Calu3 (cell line): ENCODE results near the gene XPA. TPM values are rescaled to one million over a fixed set of nuclear protein-coding genes. Genes with fewer than 3 reads are reported as not detected.
"Not testable (repeated sequence)": the region's sequence is repeated elsewhere in the genome, so short reads cannot be mapped to it uniquely, and the experiment has no call there.

Experiments used
- BruUV-seq: library from RNA; stranded (reverse); fragments of 400-500 nt; replicated peaks from 2 replicates; lab custom pipeline; 2021; lab: Mats Ljungman, UMichigan
- CTCF ChIA-PET: fragments of 300-600 bp; sonication (Branson Sonifier 250); formaldehyde crosslinking; loops from one replicate; lab custom pipeline; 2022; ENCODE audit warnings: antibody characterized with exemption; lab: Charles Lee
- DNase-seq: peaks from one replicate; pipeline ENCODE4 v3.0.0; 2022
- H3K27ac Mint-ChIP-seq: one replicate; pipeline ENCODE4 v1.8.0; 2022; ENCODE audit warnings: mixed read lengths; ENCODE audit not compliant: unreplicated experiment
- H3K27me3 Mint-ChIP-seq: one replicate; pipeline ENCODE4 v1.8.0; 2022; ENCODE audit warnings: mixed read lengths; ENCODE audit not compliant: unreplicated experiment
- H3K36me3 Mint-ChIP-seq: one replicate; pipeline ENCODE4 v1.8.0; 2022; ENCODE audit warnings: mild to moderate bottlenecking, moderate library complexity, mixed read lengths; ENCODE audit not compliant: insufficient read depth, unreplicated experiment
- H3K4me1 Mint-ChIP-seq: one replicate; pipeline ENCODE4 v1.8.0; 2022; ENCODE audit warnings: mild to moderate bottlenecking, low read depth, mixed read lengths; ENCODE audit not compliant: unreplicated experiment
- H3K4me3 Mint-ChIP-seq: one replicate; pipeline ENCODE4 v1.8.0; 2022; ENCODE audit warnings: mild to moderate bottlenecking, low read depth, moderate library complexity, mixed read lengths; ENCODE audit not compliant: unreplicated experiment
- H3K9me3 Mint-ChIP-seq: one replicate; pipeline ENCODE4 v1.8.0; 2022; ENCODE audit warnings: low read depth, mixed read lengths; ENCODE audit not compliant: unreplicated experiment
- CTCF ChIP-seq: fragments of 200-600 bp; IDR thresholded peaks from one replicate; pipeline ENCODE4 v1.8.0; 2022; ENCODE audit warnings: antibody characterized with exemption; ENCODE audit not compliant: unreplicated experiment
- intact Hi-C: fragments of 100-400 bp; cut with micrococcal nuclease; formaldehyde crosslinking; loops from one replicate; pipeline ENCODE4 v1.10.0; 2022; ENCODE audit not compliant: unreplicated experiment
- total RNA-seq: library from RNA; stranded (reverse); gene quantifications from 2 replicates; pipeline ENCODE4 v1.2.3, GENCODE V29; 2022

The XPA gene
- total RNA-seq, 1 experiment from 2014 or later: 5.4 TPM

- H3K27me3 Mint-ChIP-seq: no peaks in the 10 kb centered on the region
- no peaks in the 10 kb centered on the region for H3K9me3 Mint-ChIP-seq
- intact Hi-C loops: no loop called here
- peaks cover 50% of the 10 kb centered on the region for H3K4me1 Mint-ChIP-seq
- H3K27ac Mint-ChIP-seq: peak overlapping the region; percentile 91
- no peak for TF ChIP-seq CTCF
- BruUV-seq: no TSS peak
- DNase-seq: peak; percentile 40
- peak overlapping the region; percentile 47 for H3K4me3 Mint-ChIP-seq
- CTCF ChIA-PET: no interaction called here
- peaks cover 4% of the 10 kb centered on the region for H3K36me3 Mint-ChIP-seq
Measured at GRCh38 chr9:97703437-97704344, 6.6 kb upstream of the XPA start.

- H3K27me3 Mint-ChIP-seq, H3K4me3 Mint-ChIP-seq, DNase-seq, BruUV-seq, CTCF ChIA-PET, H3K27ac Mint-ChIP-seq, H3K9me3 Mint-ChIP-seq: not testable (repeated sequence)
- peaks cover 19% of the 10 kb centered on the region for H3K36me3 Mint-ChIP-seq
- H3K4me1 Mint-ChIP-seq: peaks cover 55% of the 10 kb centered on the region
- intact Hi-C loops: loop anchor here (5.0 kb wide), 1 partner anchor 202 kb away; no protein-coding TSS in a partner anchor
Measured at GRCh38 chr9:97699824-97700223, 2.7 kb upstream of the XPA start.

GRCh38 chr9:97699281-97699680, 2.1 kb upstream of the XPA start:
- peaks cover 16% of the 10 kb centered on the region for H3K36me3 Mint-ChIP-seq
- H3K4me3 Mint-ChIP-seq, H3K9me3 Mint-ChIP-seq, BruUV-seq, H3K27me3 Mint-ChIP-seq, CTCF ChIA-PET, DNase-seq, H3K27ac Mint-ChIP-seq: not testable (repeated sequence)
- peaks cover 51% of the 10 kb centered on the region for H3K4me1 Mint-ChIP-seq
- intact Hi-C loops: loop anchor here (5.0 kb wide), 1 partner anchor 203 kb away; no protein-coding TSS in a partner anchor

GRCh38 chr9:97698865-97699264, 1.7 kb upstream of the XPA start:
- Mint-ChIP-seq H3K27ac (no peak overlapping the region), H3K27me3 (no peaks in the 10 kb centered on the region), H3K36me3 (peaks cover 16% of the 10 kb centered on the region), H3K4me3 (no peak overlapping the region), H3K4me1 (peaks cover 50% of the 10 kb centered on the region), H3K9me3 (no peaks in the 10 kb centered on the region)
- no TSS peak for BruUV-seq
- intact Hi-C loops: loop anchor here (5.0 kb wide), 1 partner anchor 203 kb away; no protein-coding TSS in a partner anchor
- CTCF ChIA-PET: no interaction called here
- no peak for DNase-seq
- no peak for TF ChIP-seq CTCF

GRCh38 chr9:97697837-97698236, 697 bp upstream of the XPA start:
- Mint-ChIP-seq H3K4me3 (peak overlapping the region; percentile 80), H3K27me3 (no peaks in the 10 kb centered on the region), H3K9me3 (no peaks in the 10 kb centered on the region), H3K36me3 (peaks cover 16% of the 10 kb centered on the region), H3K4me1 (peaks cover 47% of the 10 kb centered on the region), H3K27ac (no peak overlapping the region)
- DNase-seq: no peak
- intact Hi-C loops: loop anchor here (5.0 kb wide), 1 partner anchor 204 kb away; no protein-coding TSS in a partner anchor
- TF ChIP-seq CTCF: no peak
- CTCF ChIA-PET: no interaction called here
- BruUV-seq: TSS peak; percentile 26
